GM19438 (cell line): Measurements from ENCODE around the gene NME9.

ENCODE experiments used
- ATAC-seq: cut with Tn5 transposase; IDR thresholded peaks from one replicate; pipeline ENCODE4 v1.9.1; 2021; ENCODE audit warnings: low read depth; ENCODE audit not compliant: unreplicated experiment

The NME9 gene

GRCh38 chr3:138289260-138289659 is 40.4 kb downstream of the NME9 start:
- ATAC-seq: no peak

DNA sequence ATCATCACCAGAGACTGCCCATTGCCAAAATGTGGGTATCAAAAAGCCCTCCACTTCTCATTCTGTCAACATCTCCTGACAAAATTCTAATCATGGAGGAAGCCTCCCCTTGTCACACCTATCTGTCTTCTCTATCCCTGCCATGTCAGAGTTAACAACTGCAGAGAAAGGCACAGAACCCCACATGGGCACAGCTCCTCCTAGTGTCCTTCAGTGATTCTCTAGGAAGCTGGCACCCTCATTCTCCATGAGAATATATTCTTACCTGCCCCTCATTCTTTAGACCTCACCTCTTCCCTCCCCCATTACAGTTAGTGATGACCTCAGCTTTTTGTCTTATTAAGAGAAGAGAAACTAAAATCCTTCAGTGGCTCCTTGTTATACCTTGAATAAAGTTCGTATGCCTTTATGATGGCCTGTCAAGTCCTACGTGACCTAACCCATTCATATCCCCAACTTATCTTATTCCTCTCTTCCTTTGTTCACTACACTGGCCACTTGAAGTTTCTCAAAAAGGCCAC is 44.6 kb downstream of the NME9 start:
- ATAC-seq: no peak

- ATAC-seq: no peak
Observed at GRCh38 chr3:138284079-138284478, 45.6 kb downstream of the NME9 start.

DNA sequence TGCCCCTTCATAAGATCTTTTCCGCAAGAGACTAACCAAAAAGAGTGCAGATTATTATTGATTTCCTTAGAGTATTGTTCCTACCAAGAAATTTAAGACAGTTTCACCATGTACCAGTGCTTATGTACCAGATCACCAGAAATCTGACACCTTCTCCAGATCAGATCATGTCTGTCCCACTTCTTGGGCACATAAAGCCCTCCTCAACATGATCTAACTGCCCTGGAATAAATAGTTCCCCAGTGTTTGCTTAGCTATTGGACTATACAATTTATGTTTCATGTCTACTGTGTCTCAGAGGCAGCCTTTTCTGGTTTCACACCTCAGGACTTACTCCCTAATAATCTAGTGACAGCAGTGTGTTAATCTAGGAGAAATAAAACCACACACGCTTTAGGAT is 46.8 kb downstream of the NME9 start:
- no peak for ATAC-seq

GRCh38 chr3:138281561-138281960 is 48.1 kb downstream of the NME9 start:
- no peak for ATAC-seq

DNA sequence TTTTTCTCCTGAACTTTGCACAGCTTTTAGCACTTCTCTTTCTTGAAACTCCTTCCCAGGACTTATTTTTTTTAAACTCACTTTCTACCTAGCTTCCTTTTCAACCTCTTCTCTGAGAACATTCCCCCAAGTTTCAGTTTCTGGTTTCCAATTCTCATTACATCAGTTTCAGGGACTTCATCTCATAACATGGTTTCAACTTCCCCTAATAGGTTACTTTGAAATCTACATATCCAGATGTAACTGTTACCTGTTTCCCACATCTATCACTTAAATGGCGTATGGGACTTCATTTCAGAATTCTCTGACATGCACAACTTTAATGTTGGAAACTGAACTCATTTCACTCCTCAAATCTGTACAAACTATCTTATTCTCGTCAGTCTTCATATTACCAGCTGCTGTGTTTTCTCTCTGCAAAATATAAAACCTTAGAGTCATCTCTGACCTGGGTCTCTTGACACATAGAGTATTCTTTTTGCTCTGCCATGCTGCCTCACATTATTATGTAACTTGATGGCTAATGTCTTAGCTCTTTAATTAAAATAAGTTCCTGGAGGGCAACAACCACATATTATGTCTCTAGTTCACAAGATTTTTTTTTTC is 58.4 kb downstream of the NME9 start:
- ATAC-seq: peak; percentile 75

DNA sequence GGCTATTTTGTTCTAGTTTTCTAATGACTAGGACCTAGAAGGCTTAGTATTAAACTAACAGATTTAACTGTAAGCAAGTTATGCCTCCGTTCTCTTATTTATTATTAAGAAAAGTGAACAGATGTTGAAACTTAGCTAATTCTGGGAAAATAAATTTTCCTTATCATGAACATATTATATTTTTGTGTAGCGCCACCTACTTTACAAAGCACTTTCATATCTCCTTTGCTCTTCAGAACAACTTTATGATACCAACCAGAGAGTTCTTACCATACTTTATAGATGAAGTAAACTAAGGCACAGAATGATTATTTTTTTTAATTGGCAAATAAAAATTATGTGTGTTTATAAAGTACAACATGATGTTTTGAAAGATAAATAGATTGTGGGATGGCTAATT is 59.4 kb downstream of the NME9 start:
- ATAC-seq: no peak

- ATAC-seq: no peak
Observed at GRCh38 chr3:138267083-138267482, 62.6 kb downstream of the NME9 start.

DNA sequence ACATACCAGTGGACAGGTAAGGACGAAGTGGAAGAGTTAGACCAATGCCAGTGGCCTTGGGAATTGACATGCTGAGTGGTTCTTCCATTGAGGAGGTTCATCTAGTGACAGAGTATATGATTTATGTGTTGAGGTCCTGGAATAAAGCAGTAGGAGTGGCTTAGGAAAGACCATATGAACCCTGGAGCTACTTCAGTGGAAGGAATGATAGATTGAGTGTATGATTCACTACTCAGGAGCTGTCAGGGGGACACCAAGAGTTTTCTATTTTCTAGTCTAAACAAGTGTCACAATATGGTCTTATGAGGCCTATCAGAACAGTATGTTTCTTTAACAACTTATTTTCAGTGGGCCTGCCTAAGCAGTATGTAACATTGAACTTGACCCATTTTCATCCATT is 63.9 kb downstream of the NME9 start:
- no peak for ATAC-seq

DNA sequence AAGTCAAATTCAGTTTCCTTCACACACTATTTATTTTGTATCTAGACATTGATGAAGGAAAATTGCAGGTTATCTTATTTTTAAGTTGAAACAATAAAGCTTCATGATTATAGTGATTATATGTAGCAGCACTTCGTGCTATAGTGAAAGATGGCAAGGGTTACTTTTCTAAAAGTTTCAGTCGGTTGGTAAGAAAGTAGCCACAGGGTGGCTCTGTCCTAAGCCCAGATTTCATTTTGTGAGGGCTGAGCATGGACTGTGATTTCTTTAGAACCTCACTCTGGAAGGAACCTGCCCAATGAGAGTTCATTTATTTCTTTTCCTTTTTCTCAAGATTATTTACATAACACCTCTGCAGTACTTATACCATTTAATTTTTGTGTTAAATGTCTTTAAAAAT is 66.5 kb downstream of the NME9 start:
- no peak for ATAC-seq

- no peak for ATAC-seq
Observed at GRCh38 chr3:138260611-138261010, 69.0 kb downstream of the NME9 start.

DNA sequence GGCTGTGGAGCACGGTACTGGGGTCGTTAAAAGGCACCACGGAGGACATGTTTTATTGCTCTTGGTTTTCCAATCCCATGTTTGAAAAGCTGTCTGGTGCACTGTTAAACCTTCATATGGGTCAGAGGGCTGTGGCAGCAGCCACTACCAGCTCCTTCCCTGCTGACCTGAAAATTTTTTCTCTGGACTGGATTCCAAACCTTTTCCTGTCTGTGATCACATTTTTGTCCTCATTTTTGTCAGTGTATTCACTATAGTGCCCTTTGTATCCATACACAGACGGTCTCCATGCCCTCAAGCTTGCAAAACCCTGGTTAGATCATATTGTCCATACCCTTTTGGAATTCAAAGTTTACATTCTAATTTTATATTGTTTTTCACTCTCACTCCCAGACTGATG is 70.5 kb downstream of the NME9 start:
- ATAC-seq: no peak

DNA sequence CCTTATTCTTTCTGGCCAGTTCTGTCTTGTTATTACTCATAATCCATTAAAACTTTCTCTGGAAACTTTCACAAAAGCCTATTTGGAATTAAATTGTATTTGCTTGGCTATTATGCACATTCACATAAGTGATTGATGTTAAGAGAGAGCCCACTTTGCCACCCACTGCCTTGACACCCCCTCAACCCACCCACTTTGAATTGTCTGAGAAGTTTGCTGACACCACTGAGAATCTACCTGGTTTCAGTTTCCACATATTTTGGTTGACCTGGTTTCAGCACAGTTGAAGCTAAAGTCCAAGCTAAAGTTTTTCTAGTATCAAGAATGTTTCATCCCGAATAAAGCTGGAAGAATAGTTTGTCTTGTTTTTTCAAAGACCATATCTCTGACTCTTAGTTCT is 71.7 kb downstream of the NME9 start:
- ATAC-seq: no peak

DNA sequence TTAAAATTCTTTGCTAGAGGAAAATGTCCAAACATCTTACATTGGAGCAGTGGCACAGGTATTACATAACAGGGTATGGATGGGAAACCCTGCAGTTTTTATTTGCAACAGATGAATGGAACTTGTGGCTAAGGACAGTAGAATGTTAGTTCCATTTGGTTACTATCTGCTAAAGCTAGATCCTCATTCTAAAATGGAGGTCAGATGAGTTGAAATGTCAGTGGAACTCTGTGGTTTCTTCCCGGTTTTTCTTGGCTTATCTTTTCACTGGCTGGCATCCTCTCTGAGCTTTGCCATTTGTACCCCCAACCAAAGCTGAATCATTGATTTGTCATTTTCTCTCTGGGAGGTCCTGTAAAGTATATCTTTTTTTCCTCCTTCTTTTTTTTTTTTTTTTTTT is 73.6 kb downstream of the NME9 start:
- no peak for ATAC-seq

- ATAC-seq: no peak
Observed at GRCh38 chr3:138254216-138254615, 75.4 kb downstream of the NME9 start.

- no peak for ATAC-seq
Observed at GRCh38 chr3:138253609-138254008, 76.0 kb downstream of the NME9 start.
